H1 (cell line): ENCODE measurements around the gene TTLL5. TPM values are rescaled to one million over a fixed set of nuclear protein-coding genes. Genes with fewer than 3 reads are reported as not detected.

Experiments used
- CTCF ChIA-PET: fragments of 300-600 bp; sonication (Branson Sonifier 250); formaldehyde crosslinking; loops from one replicate; lab custom pipeline; 2021; ENCODE audit not compliant: partially characterized antibody; lab: Charles Lee
- POLR2A ChIA-PET: fragments of 300-600 bp; sonication (Branson Sonifier 250); formaldehyde crosslinking; loops from one replicate; lab custom pipeline; 2021; ENCODE audit warnings: inconsistent platforms; ENCODE audit not compliant: partially characterized antibody; lab: Charles Lee
- DNase-seq, 2 experiments: peaks; one replicate each; pipeline versions ENCODE4 v3.0.0 to v3.0.0-alpha.2; 2010 to 2022; ENCODE audit warnings: low spot score in 2 of 2, low read depth in 1 of 2, mixed read lengths in 1 of 2
- FAIRE-seq: peaks from 2 replicates; lab custom pipeline; 2011; peaks lifted over from hg19 to GRCh38; lab: Jason Lieb, UNC
- H2AFZ ChIP-seq: 2 replicates; pipeline ENCODE4 v1.8.1; 2012; ENCODE audit warnings: low read length, inconsistent platforms
- H2AK5ac ChIP-seq: 2 replicates; pipeline ENCODE4 v1.6.1; 2013; ENCODE audit warnings: low read depth, low read length
- H2BK120ac ChIP-seq: replicated peaks from 2 replicates; pipeline ENCODE3; 2013; ENCODE audit warnings: low read depth, low read length, inconsistent platforms
- H2BK12ac ChIP-seq: 2 replicates; pipeline ENCODE4 v1.6.1; 2013; ENCODE audit warnings: low read depth, low read length
- H2BK15ac ChIP-seq: 2 replicates; pipeline ENCODE4 v1.6.1; 2013; ENCODE audit warnings: low read length
- H2BK20ac ChIP-seq: 2 replicates; pipeline ENCODE4 v1.6.1; 2013; ENCODE audit warnings: low read length
- H2BK5ac ChIP-seq: 2 replicates; pipeline ENCODE4 v1.6.1; 2013; ENCODE audit warnings: low read depth, low read length
- H3K14ac ChIP-seq: 2 replicates; pipeline ENCODE4 v1.6.1; 2013; ENCODE audit warnings: inconsistent platforms; ENCODE audit not compliant: insufficient read length
- H3K18ac ChIP-seq: 2 replicates; pipeline ENCODE4 v1.6.1; 2013; ENCODE audit warnings: low read length; ENCODE audit errors: extremely low read depth
- H3K23ac ChIP-seq: 2 replicates; pipeline ENCODE4 v1.6.1; 2013; ENCODE audit warnings: inconsistent platforms; ENCODE audit not compliant: insufficient read length
- H3K23me2 ChIP-seq: 2 replicates; pipeline ENCODE4 v1.6.1; 2013; ENCODE audit warnings: low read depth, low read length
- H3K27ac ChIP-seq: 2 replicates; pipeline ENCODE4 v1.6.1; 2011; ENCODE audit warnings: low read depth, low read length, inconsistent platforms
- H3K27me3 ChIP-seq, 4 experiments: replicated peaks in 1 of 4; 1 replicate in 1 of 4; 2 replicates in 3 of 4; pipeline versions ENCODE4 v1.6.1 to v1.8.1; 2011 to 2013; ENCODE audit warnings: low read length in 3 of 4, mild to moderate bottlenecking in 3 of 4, inconsistent platforms in 2 of 4, mixed read lengths in 2 of 4, moderate library complexity in 1 of 4; ENCODE audit not compliant: control insufficient read depth in 3 of 4, insufficient read depth in 3 of 4; ENCODE audit errors: extremely low read depth in 1 of 4
- H3K36me3 ChIP-seq, 4 experiments: 2 replicates each; pipeline versions ENCODE4 v1.6.1 to v1.8.1; 2011 to 2013; ENCODE audit warnings: mild to moderate bottlenecking in 4 of 4, low read length in 3 of 4, moderate library complexity in 2 of 4, control low read depth in 1 of 4, inconsistent platforms in 1 of 4; ENCODE audit not compliant: insufficient read depth in 4 of 4, control insufficient read depth in 2 of 4
- H3K4ac ChIP-seq: replicated peaks from 2 replicates; pipeline ENCODE3; 2013; ENCODE audit warnings: low read length, low read depth, mixed read lengths, inconsistent platforms; ENCODE audit not compliant: insufficient read length
- H3K4me1 ChIP-seq, 4 experiments: replicated peaks in 1 of 4; 1 replicate in 1 of 4; 2 replicates in 3 of 4; pipeline versions ENCODE4 v1.6.1 to v1.8.1; 2011 to 2013; ENCODE audit warnings: low read length in 3 of 4, inconsistent platforms in 2 of 4, mixed read lengths in 1 of 4; ENCODE audit not compliant: insufficient read depth in 4 of 4, control insufficient read depth in 3 of 4
- H3K4me2 ChIP-seq, 2 experiments: 2 replicates each; pipeline versions ENCODE4 v1.6.1 to v1.8.1; 2011 to 2013; ENCODE audit warnings: low read depth in 2 of 2, low read length in 2 of 2, control low read depth in 1 of 2, inconsistent platforms in 1 of 2, mild to moderate bottlenecking in 1 of 2; ENCODE audit not compliant: insufficient read depth in 1 of 2
- H3K4me3 ChIP-seq, 4 experiments: fragments of 200-600, 300-600 bp in 1 of 4; sonication (generic), shearing (Covaris generic), sonication (Bioruptor Twin) in 1 of 4; 2 replicates each; pipeline versions ENCODE4 v1.5.1 to v1.8.1; 2011 to 2016; ENCODE audit warnings: low read length in 4 of 4, low read depth in 3 of 4, control low read depth in 2 of 4, inconsistent platforms in 2 of 4, mild to moderate bottlenecking in 2 of 4, mixed read lengths in 1 of 4, moderate library complexity in 1 of 4; ENCODE audit not compliant: insufficient read depth in 2 of 4; ENCODE audit errors: extremely low read depth in 1 of 4
- H3K56ac ChIP-seq: replicated peaks from 2 replicates; pipeline ENCODE3; 2013; ENCODE audit warnings: low read depth, mild to moderate bottlenecking, mixed read lengths, low read length, inconsistent platforms; ENCODE audit not compliant: insufficient read length
- H3K79me1 ChIP-seq: 2 replicates; pipeline ENCODE4 v1.6.1; 2013; ENCODE audit warnings: low read depth, low read length, control low read depth
- H3K79me2 ChIP-seq, 2 experiments: 2 replicates each; pipeline versions ENCODE4 v1.6.1 to v1.8.1; 2012 to 2013; ENCODE audit warnings: low read length in 2 of 2, mild to moderate bottlenecking in 2 of 2, inconsistent platforms in 1 of 2; ENCODE audit not compliant: insufficient read depth in 2 of 2, control insufficient read depth in 1 of 2
- H3K9ac ChIP-seq, 4 experiments: replicated peaks in 1 of 4; 1 replicate in 1 of 4; 2 replicates in 3 of 4; pipeline versions ENCODE4 v1.6.1 to v1.8.1; 2011 to 2013; ENCODE audit warnings: low read depth in 3 of 4, low read length in 3 of 4, control low read depth in 2 of 4, mild to moderate bottlenecking in 2 of 4, moderate library complexity in 2 of 4, inconsistent platforms in 1 of 4; ENCODE audit errors: extremely low read depth in 1 of 4
- H3K9me3 ChIP-seq, 2 experiments: 2 replicates each; pipeline versions ENCODE4 v1.6.1 to v1.8.1; 2012 to 2013; ENCODE audit warnings: mild to moderate bottlenecking in 2 of 2, moderate library complexity in 2 of 2, control low read depth in 1 of 2, inconsistent platforms in 1 of 2, low read depth in 1 of 2, low read length in 1 of 2, mixed read lengths in 1 of 2; ENCODE audit not compliant: insufficient read depth in 2 of 2
- H4K20me1 ChIP-seq, 2 experiments: replicated peaks in 1 of 2; 2 replicates each; pipeline versions ENCODE3 to v1.8.1; 2011 to 2013; ENCODE audit warnings: inconsistent platforms in 2 of 2, low read length in 2 of 2, mild to moderate bottlenecking in 1 of 2; ENCODE audit not compliant: insufficient read depth in 2 of 2, control insufficient read depth in 1 of 2
- H4K5ac ChIP-seq: 2 replicates; pipeline ENCODE4 v1.6.1; 2013; ENCODE audit warnings: low read length, low read depth, mixed read lengths, inconsistent platforms; ENCODE audit not compliant: insufficient read length
- H4K8ac ChIP-seq: 2 replicates; pipeline ENCODE4 v1.8.0; 2013; ENCODE audit warnings: mild to moderate bottlenecking, moderate library complexity, low read length, inconsistent platforms; ENCODE audit not compliant: insufficient read depth; ENCODE audit errors: extremely low read depth
- H4K91ac ChIP-seq: replicated peaks from 2 replicates; pipeline ENCODE3; 2013; ENCODE audit warnings: low read length, mixed read lengths, inconsistent platforms; ENCODE audit not compliant: insufficient read length
- BCL11A ChIP-seq, 2 experiments: IDR thresholded peaks; one replicate each; pipeline ENCODE4 v1.6.1; 2011; ENCODE audit warnings: low read depth in 2 of 2, low read length in 2 of 2, mild to moderate bottlenecking in 2 of 2
- CBX5 ChIP-seq: fragments of 300-800, 300-1000 bp; sonication (generic); IDR thresholded peaks from 2 replicates; pipeline ENCODE4 v1.7.1; 2016; ENCODE audit warnings: antibody characterized with exemption, low read length, low read depth
- CEBPB ChIP-seq: IDR thresholded peaks from 2 replicates; pipeline ENCODE4 v1.6.1; 2012; ENCODE audit warnings: low read depth, low read length
- GABPA ChIP-seq: IDR thresholded peaks from 2 replicates; pipeline ENCODE4 v1.6.1; 2011; ENCODE audit warnings: mild to moderate bottlenecking, low read length, moderate library complexity, borderline replicate concordance; ENCODE audit not compliant: insufficient read depth
- GTF2F1 ChIP-seq: IDR thresholded peaks from 2 replicates; pipeline ENCODE4 v1.6.1; 2012; ENCODE audit warnings: low read depth, low read length, improper control_type of control experiment, borderline replicate concordance
- HDAC6 ChIP-seq: IDR thresholded peaks from one replicate; pipeline ENCODE4 v1.7.1; 2012; ENCODE audit warnings: low read depth, mild to moderate bottlenecking, inconsistent platforms, low read length, moderate library complexity
- KDM5A ChIP-seq: fragments of 200-600 bp; IDR thresholded peaks from 2 replicates; pipeline ENCODE4 v1.7.1; 2012; ENCODE audit warnings: mild to moderate bottlenecking, low read length, inconsistent platforms, mixed read lengths
- MAFK ChIP-seq: IDR thresholded peaks from 2 replicates; pipeline ENCODE4 v1.6.1; 2012; ENCODE audit warnings: low read depth, mild to moderate bottlenecking, improper control_type of control experiment, low read length
- RBBP5 ChIP-seq: IDR thresholded peaks from 2 replicates; pipeline ENCODE4 v1.7.1; 2012; ENCODE audit warnings: low read depth, mild to moderate bottlenecking, inconsistent platforms, low read length, moderate library complexity, borderline replicate concordance
- RNF2 ChIP-seq: fragments of 200-900, 300-1000 bp; sonication (generic); IDR thresholded peaks from 2 replicates; pipeline ENCODE4 v1.7.1; 2016; ENCODE audit warnings: borderline replicate concordance, low read depth, mild to moderate bottlenecking, antibody characterized with exemption, low read length; ENCODE audit not compliant: poor library complexity, severe bottlenecking; ENCODE audit errors: missing control alignments
- TBP ChIP-seq: IDR thresholded peaks from 2 replicates; pipeline ENCODE4 v1.6.1; 2011; ENCODE audit warnings: low read depth, low read length, improper control_type of control experiment
- WGBS, 2 experiments: shearing (Covaris generic) in 1 of 2; methylation state at CpG; one replicate each; pipeline versions ENCODE4 v1.1.6 to v1.1.7; 2013 to 2015; ENCODE audit warnings: low lambda C conversion rate in 2 of 2, mixed read lengths in 2 of 2, inconsistent platforms in 1 of 2, low coverage in 1 of 2, missing lambda C conversion rate in 1 of 2; ENCODE audit not compliant: insufficient replicate concordance in 2 of 2, insufficient coverage in 1 of 2, insufficient read length in 1 of 2; ENCODE audit errors: extremely low coverage in 1 of 2, missing lambda C conversion rate in 1 of 2; 5-methylcytosine and 5-hydroxymethylcytosine counted together
- polyA plus RNA-seq, 7 experiments: library from polyadenylated mRNA; depleted of rRNA in 3 of 7; stranded (reverse) in 5 of 7; unstranded in 2 of 7; fragments of >200 nt in 5 of 7; fragments of 200-250 nt in 2 of 7; gene quantifications; 1 replicate in 5 of 7; 2 replicates in 1 of 7; 4 replicates in 1 of 7; pipeline versions ENCODE4 v1.2.1 to v1.2.3, GENCODE V29; 2011 to 2013; ENCODE audit warnings: missing spikeins in 2 of 7, mixed read lengths in 2 of 7
- total RNA-seq: library from RNA; stranded (reverse); fragmentation: NEBNext Ultra II Directional; extraction: Animal tissue kit (Norgen Biotek cat#: 25700); gene quantifications from 2 replicates; pipeline ENCODE4 v1.2.1, GENCODE V29; 2021
- TF ChIP-seq, protein P1 (sequence below): IDR thresholded peaks from 2 replicates; pipeline ENCODE4 v1.6.1; 2012; ENCODE audit warnings: inconsistent platforms

The TTLL5 gene
- total and polyA plus RNA-seq, 2 of the 8 experiments (the other 6 are each of a cell fraction or from before 2014, with no cell fraction given), result 16.1 to 45.9 TPM

DNA sequence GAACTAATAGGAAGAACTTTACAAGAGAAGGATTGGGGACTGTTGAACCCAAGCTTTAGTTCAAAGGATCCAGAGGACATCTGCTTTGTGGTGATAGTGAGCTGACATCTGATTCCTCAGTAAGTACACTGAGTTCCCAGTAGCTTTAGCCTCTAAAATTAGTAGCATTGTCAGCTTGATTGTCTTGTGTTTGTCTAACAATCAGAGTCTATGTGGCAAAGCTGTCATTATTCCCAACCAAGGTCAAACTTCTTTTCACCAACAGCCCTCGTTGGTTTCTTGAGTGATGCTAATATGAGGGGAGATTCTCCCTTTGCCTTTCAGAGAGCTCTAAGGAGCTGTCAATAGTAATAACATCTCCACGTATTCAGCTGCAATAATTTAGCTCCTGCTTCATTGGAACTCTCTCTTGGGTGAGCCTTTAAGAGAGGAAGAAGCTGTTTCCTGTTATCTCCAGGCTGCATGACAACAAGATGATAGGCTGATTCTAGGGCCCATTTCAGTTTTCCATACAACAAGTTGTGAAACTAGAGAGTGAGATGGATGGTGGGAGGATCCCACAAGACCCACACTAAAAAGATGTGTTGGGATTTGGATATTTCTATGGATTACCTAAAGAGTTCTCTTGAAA, 274.1 kb downstream of the TTLL5 start:
- no peak overlapping the region for H2BK5ac ChIP-seq
- H2BK20ac ChIP-seq, result no peak overlapping the region
- no peak overlapping the region for H3K4me3 ChIP-seq
- H4K91ac ChIP-seq, result no peak overlapping the region
- ChIA-PET POLR2A (interaction anchor here (0.7 to 0.9 kb wide), 3 partner anchors 9 to 18 kb away, joined by 3 read pairs; no protein-coding TSS in a partner anchor), CTCF (interaction anchor here (0.9 to 2.8 kb wide), 4 partner anchors 29 to 224 kb away, joined by 3 to 13 read pairs (median 4); no protein-coding TSS in a partner anchor)
- DNase-seq (no peak), FAIRE-seq (no peak)
- H3K56ac ChIP-seq, result no peak overlapping the region
- no peak overlapping the region for H2BK15ac ChIP-seq
- H2AK5ac ChIP-seq, result no peak overlapping the region
- 85% methylated on average over 2 of the region's 2 CpGs; no CpG with 5 or more reads in 1 of the 2 experiments for WGBS, 2 experiments
- no peak overlapping the region for H2BK12ac ChIP-seq
- peaks cover 0 to 2% (median 0%) of the 10 kb centered on the region in 4 experiments; a peak in 1 of 7 replicates for H3K4me1 ChIP-seq
- H3K9ac ChIP-seq, result no peak overlapping the region
- no peak overlapping the region for H3K4me2 ChIP-seq
- no peak overlapping the region for H3K4ac ChIP-seq
- no peak overlapping the region for H3K18ac ChIP-seq
- H3K27ac ChIP-seq, result no peak overlapping the region
- no peak overlapping the region for H3K23ac ChIP-seq
- no peaks in the 10 kb centered on the region for H3K27me3 ChIP-seq
- no peaks in the 10 kb centered on the region for H3K23me2 ChIP-seq
- peaks cover 0 to 3% of the 10 kb centered on the region in 2 experiments for H4K20me1 ChIP-seq
- no peak overlapping the region for H2BK120ac ChIP-seq
- no peaks in the 10 kb centered on the region for H3K79me2 ChIP-seq
- H2AFZ ChIP-seq, result no peak overlapping the region
- no peaks in the 10 kb centered on the region for H3K9me3 ChIP-seq
- no peak overlapping the region for H4K5ac ChIP-seq
- H3K79me1 ChIP-seq, result no peaks in the 10 kb centered on the region
- H3K36me3 ChIP-seq, result no peaks in the 10 kb centered on the region
- no peak overlapping the region for H3K14ac ChIP-seq
- H4K8ac ChIP-seq, result no peak overlapping the region
- TF ChIP-seq, protein P1, sequence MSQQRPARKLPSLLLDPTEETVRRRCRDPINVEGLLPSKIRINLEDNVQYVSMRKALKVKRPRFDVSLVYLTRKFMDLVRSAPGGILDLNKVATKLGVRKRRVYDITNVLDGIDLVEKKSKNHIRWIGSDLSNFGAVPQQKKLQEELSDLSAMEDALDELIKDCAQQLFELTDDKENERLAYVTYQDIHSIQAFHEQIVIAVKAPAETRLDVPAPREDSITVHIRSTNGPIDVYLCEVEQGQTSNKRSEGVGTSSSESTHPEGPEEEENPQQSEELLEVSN, result no peak
- TF ChIP-seq GABPA, result no peak
- TF ChIP-seq BCL11A (IDR thresholded peaks at IDR 0.05; ENCODE audit: low read depth in 2 of 2, low read length in 2 of 2), result no peak
- TF ChIP-seq GTF2F1, result no peak
- TF ChIP-seq CEBPB, result no peak
- no peak for TF ChIP-seq RNF2
- no peak for TF ChIP-seq RBBP5
- no peak for TF ChIP-seq KDM5A
- no peak for TF ChIP-seq MAFK
- no peak for TF ChIP-seq TBP
- no peak for TF ChIP-seq HDAC6
- TF ChIP-seq CBX5, result no peak
